K562 (cell line): ENCODE results near the gene CISD2. TPM values are rescaled to one million over a fixed set of nuclear protein-coding genes. Genes with fewer than 3 reads are reported as not detected.

Experiments
- CUX1 ChIP-seq: fragments of 200-800 bp; sonication (Bioruptor generic); IDR thresholded peaks from 2 replicates; pipeline ENCODE4 v1.6.1; 2016; ENCODE audit warnings: missing genetic modification characterization, missing compliant biosample characterization
- KLF16 ChIP-seq: IDR thresholded peaks from 2 replicates; pipeline ENCODE4 v1.6.1; 2016; ENCODE audit warnings: antibody characterized with exemption
- RAD51 ChIP-seq: fragments of 450-650 bp; IDR thresholded peaks from 2 replicates; pipeline ENCODE4 v1.7.1; 2016; ENCODE audit warnings: low read depth, mild to moderate bottlenecking, borderline replicate concordance
- SPI1 ChIP-seq: IDR thresholded peaks from 2 replicates; pipeline ENCODE4 v1.6.1; 2011; ENCODE audit warnings: low read depth, low read length, control low read depth, borderline replicate concordance
- TCF7L2 ChIP-seq: fragments of 150-350 bp; IDR thresholded peaks from 2 replicates; pipeline ENCODE4 v1.6.1; 2016; ENCODE audit warnings: low read depth, mild to moderate bottlenecking, low read length, moderate library complexity
- TSHZ1 ChIP-seq: fragments of 250-450 bp; sonication (Bioruptor Pico); IDR thresholded peaks from 2 replicates; pipeline ENCODE4 v1.4.0; 2020; ENCODE audit warnings: mild to moderate bottlenecking, moderate library complexity
- ZC3H11A ChIP-seq: IDR thresholded peaks from 2 replicates; pipeline ENCODE4 v1.6.1; 2012; ENCODE audit warnings: low read depth, low read length, improper control_type of control experiment
- ZNF76 ChIP-seq: fragments of 250-450 bp; sonication (Bioruptor Pico); IDR thresholded peaks from 2 replicates; pipeline ENCODE4 v1.4.0; 2020; ENCODE audit warnings: mild to moderate bottlenecking, moderate library complexity, borderline replicate concordance
- ZNF778 ChIP-seq: fragments of 450-650 bp; formaldehyde crosslinking; IDR thresholded peaks from 2 replicates; pipeline ENCODE4 v1.4.0; 2020; ENCODE audit warnings: mild to moderate bottlenecking, moderate library complexity
- ZNF79 ChIP-seq: fragments of 250-450 bp; sonication (Bioruptor Pico); IDR thresholded peaks from 2 replicates; pipeline ENCODE4 v1.4.0; 2020; ENCODE audit warnings: low read depth, mild to moderate bottlenecking, moderate library complexity
- polyA plus RNA-seq, 8 experiments: library from polyadenylated mRNA; depleted of rRNA in 4 of 8; stranded (reverse) in 5 of 8; unstranded in 3 of 8; fragments of >200 nt; fragmentation: Nextera tagmentation in 2 of 8; fragmentation: Illumina TruSeq in 1 of 8; extraction: Ambion mirVana in 2 of 8; extraction: Trizol in 1 of 8; gene quantifications; 2 replicates each; pipeline versions ENCODE4 v1.2.1 to v1.2.3, GENCODE V29; 2011 to 2014; ENCODE audit warnings: inconsistent platforms in 1 of 8, missing spikeins in 1 of 8
- total RNA-seq, 7 experiments: library from RNA; depleted of rRNA in 6 of 7; stranded (reverse); fragments of >200 nt in 6 of 7; fragmentation: Illumina TruSeq in 2 of 7; extraction: Trizol in 2 of 7; gene quantifications; 2 replicates each; pipeline versions ENCODE4 v1.2.1 to v1.2.3, GENCODE V29; 2011 to 2021; ENCODE audit warnings: low replicate concordance in 1 of 7
- TF ChIP-seq, protein P1 (sequence below): fragments of 450-650 bp; formaldehyde crosslinking; IDR thresholded peaks from 2 replicates; pipeline ENCODE4 v1.4.0; 2022; ENCODE audit warnings: mild to moderate bottlenecking, moderate library complexity
- TF ChIP-seq, protein P2 (sequence below): fragments of 250-450 bp; sonication (Bioruptor Pico); IDR thresholded peaks from 2 replicates; pipeline ENCODE4 v1.5.0; 2021
- TF ChIP-seq, protein P3 (sequence below): fragments of 250-450 bp; sonication (Bioruptor Pico); IDR thresholded peaks from 2 replicates; pipeline ENCODE4 v1.9.0; 2021; ENCODE audit warnings: mild to moderate bottlenecking
- TF ChIP-seq, protein P4 (sequence below): sonication (generic); formaldehyde crosslinking; IDR thresholded peaks from 2 replicates; pipeline ENCODE4 v1.8.0; 2022; ENCODE audit warnings: mild to moderate bottlenecking, missing genetic modification reagents

Gene CISD2
- total and polyA plus RNA-seq, 9 of the 15 experiments (the other 6 are each of a cell fraction or from before 2014, with no cell fraction given): 37.8 to 91.4 (median 59.8) TPM

DNA sequence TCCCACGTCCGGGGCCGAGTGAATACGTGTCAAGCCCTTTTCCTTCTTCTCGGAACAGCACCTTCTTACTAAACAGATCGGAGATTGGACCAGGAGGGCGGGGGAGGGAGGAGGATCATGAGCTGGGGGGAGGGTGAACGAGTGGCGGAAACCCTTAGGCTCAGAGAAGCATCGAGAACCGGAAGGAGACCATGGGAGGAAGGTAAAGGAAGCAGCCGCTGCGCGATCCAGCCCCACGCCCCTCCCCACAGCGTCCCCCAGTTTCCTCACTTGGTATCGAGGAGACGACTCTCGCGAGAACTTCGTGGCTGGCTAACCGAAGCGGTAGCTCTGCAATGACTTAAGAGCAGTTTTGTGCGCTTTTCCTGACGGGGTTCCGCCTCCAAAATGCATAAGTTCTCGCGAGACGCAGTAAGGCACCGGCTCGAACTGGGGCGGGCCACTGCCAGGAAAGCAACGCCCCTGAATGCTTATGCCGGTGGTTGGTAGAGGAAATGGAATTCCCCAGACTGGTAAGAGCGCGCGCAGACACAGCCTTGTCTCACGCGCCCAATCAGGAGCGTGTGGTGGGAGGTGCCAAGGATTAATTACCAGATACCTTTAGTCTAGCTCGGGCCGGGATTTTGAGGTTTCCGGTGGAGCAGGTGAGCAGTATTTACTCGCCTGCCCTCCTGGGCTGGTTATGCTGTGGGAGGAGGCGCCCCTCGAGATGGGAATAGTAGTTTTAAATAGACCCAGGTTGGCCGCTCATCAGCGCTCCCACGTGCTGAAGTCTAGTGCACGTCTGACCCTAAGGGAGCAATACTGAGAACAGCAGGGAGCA lies 40.9 kb upstream of the CISD2 start (continued):
- TF ChIP-seq, protein P1, sequence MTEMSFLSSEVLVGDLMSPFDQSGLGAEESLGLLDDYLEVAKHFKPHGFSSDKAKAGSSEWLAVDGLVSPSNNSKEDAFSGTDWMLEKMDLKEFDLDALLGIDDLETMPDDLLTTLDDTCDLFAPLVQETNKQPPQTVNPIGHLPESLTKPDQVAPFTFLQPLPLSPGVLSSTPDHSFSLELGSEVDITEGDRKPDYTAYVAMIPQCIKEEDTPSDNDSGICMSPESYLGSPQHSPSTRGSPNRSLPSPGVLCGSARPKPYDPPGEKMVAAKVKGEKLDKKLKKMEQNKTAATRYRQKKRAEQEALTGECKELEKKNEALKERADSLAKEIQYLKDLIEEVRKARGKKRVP (CRISPR knock-in tag): no peak
- TF ChIP-seq, protein P2, sequence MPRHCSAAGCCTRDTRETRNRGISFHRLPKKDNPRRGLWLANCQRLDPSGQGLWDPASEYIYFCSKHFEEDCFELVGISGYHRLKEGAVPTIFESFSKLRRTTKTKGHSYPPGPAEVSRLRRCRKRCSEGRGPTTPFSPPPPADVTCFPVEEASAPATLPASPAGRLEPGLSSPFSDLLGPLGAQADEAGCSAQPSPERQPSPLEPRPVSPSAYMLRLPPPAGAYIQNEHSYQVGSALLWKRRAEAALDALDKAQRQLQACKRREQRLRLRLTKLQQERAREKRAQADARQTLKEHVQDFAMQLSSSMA (CRISPR knock-in tag): peak; percentile 39; the same call in 1 of the 2 replicates
- peak; percentile 67; the same call in 1 of the 2 replicates for TF ChIP-seq RAD51
- no peak for TF ChIP-seq ZNF778
- no peak for TF ChIP-seq TSHZ1 (CRISPR knock-in tag)
- no peak; the same call in 1 of the 2 replicates for TF ChIP-seq KLF16
- TF ChIP-seq CUX1 (CRISPR knock-in tag): no peak
- no peak for TF ChIP-seq ZNF76 (CRISPR knock-in tag)
- TF ChIP-seq, protein P3, sequence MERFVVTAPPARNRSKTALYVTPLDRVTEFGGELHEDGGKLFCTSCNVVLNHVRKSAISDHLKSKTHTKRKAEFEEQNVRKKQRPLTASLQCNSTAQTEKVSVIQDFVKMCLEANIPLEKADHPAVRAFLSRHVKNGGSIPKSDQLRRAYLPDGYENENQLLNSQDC (CRISPR knock-in tag): no peak
- TF ChIP-seq TCF7L2: 0 out of 2 replicates have a peak, but pooled peaks have one; percentile 54
- peak; percentile 36; the same call in 1 of the 2 replicates for TF ChIP-seq SPI1
- TF ChIP-seq, protein P4, sequence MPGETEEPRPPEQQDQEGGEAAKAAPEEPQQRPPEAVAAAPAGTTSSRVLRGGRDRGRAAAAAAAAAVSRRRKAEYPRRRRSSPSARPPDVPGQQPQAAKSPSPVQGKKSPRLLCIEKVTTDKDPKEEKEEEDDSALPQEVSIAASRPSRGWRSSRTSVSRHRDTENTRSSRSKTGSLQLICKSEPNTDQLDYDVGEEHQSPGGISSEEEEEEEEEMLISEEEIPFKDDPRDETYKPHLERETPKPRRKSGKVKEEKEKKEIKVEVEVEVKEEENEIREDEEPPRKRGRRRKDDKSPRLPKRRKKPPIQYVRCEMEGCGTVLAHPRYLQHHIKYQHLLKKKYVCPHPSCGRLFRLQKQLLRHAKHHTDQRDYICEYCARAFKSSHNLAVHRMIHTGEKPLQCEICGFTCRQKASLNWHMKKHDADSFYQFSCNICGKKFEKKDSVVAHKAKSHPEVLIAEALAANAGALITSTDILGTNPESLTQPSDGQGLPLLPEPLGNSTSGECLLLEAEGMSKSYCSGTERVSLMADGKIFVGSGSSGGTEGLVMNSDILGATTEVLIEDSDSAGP (CRISPR knock-in tag): no peak
- no peak for TF ChIP-seq ZC3H11A
- no peak for TF ChIP-seq ZNF79 (CRISPR knock-in tag)
